Mesendoderm (in vitro differentiated cells): ENCODE measurements around the gene FANCC.

Experiments used
- DNase-seq: peaks from one replicate; pipeline ENCODE4 v3.0.0; 2013
- H2AK5ac ChIP-seq: 2 replicates; pipeline ENCODE4 v1.6.1; 2013; ENCODE audit warnings: low read length, inconsistent platforms
- H2BK120ac ChIP-seq: 2 replicates; pipeline ENCODE4 v1.6.1; 2013; ENCODE audit warnings: low read depth, mild to moderate bottlenecking, low read length, moderate library complexity, mixed read lengths
- H2BK15ac ChIP-seq: replicated peaks from 2 replicates; pipeline ENCODE4 v1.6.1; 2013; ENCODE audit warnings: low read depth, mild to moderate bottlenecking, moderate library complexity
- H2BK5ac ChIP-seq: 2 replicates; pipeline ENCODE4 v1.6.1; 2013; ENCODE audit warnings: low read length, inconsistent platforms
- H3K18ac ChIP-seq: 2 replicates; pipeline ENCODE4 v1.6.1; 2013; ENCODE audit warnings: mild to moderate bottlenecking, low read length, mixed read lengths
- H3K23ac ChIP-seq: one replicate; pipeline ENCODE4 v1.6.1; 2013; ENCODE audit warnings: low read length
- H3K27ac ChIP-seq: 2 replicates; pipeline ENCODE4 v1.5.1; 2013; ENCODE audit warnings: low read depth, mild to moderate bottlenecking, inconsistent platforms, low read length, moderate library complexity
- H3K27me3 ChIP-seq: 2 replicates; pipeline ENCODE4 v1.6.1; 2013; ENCODE audit warnings: low read length, control low read depth, mild to moderate bottlenecking, inconsistent platforms; ENCODE audit not compliant: insufficient read depth, poor library complexity
- H3K36me3 ChIP-seq: 2 replicates; pipeline ENCODE4 v1.6.1; 2013; ENCODE audit warnings: low read length, inconsistent platforms; ENCODE audit not compliant: control insufficient read depth, insufficient read depth
- H3K4ac ChIP-seq: one replicate; pipeline ENCODE4 v1.6.1; 2013; ENCODE audit warnings: low read depth, mild to moderate bottlenecking, low read length, moderate library complexity
- H3K4me1 ChIP-seq: 2 replicates; pipeline ENCODE4 v1.6.1; 2013; ENCODE audit warnings: low read depth, low read length, inconsistent platforms; ENCODE audit not compliant: control insufficient read depth
- H3K4me2 ChIP-seq: 2 replicates; pipeline ENCODE4 v1.6.1; 2013; ENCODE audit warnings: low read length
- H3K4me3 ChIP-seq: 2 replicates; pipeline ENCODE4 v1.5.1; 2013; ENCODE audit warnings: mild to moderate bottlenecking, low read length
- H3K56ac ChIP-seq: one replicate; pipeline ENCODE4 v1.6.1; 2013; ENCODE audit warnings: low read length
- H3K79me1 ChIP-seq: 2 replicates; pipeline ENCODE4 v1.6.1; 2013; ENCODE audit warnings: low read length, inconsistent platforms
- H3K79me2 ChIP-seq: 2 replicates; pipeline ENCODE4 v1.6.1; 2013; ENCODE audit warnings: mild to moderate bottlenecking, low read length; ENCODE audit not compliant: control insufficient read depth, insufficient read depth
- H3K9ac ChIP-seq: 2 replicates; pipeline ENCODE4 v1.6.1; 2013; ENCODE audit warnings: low read length, inconsistent platforms
- H4K5ac ChIP-seq: one replicate; pipeline ENCODE4 v1.6.1; 2013; ENCODE audit warnings: low read length
- H4K8ac ChIP-seq: one replicate; pipeline ENCODE4 v1.6.1; 2013; ENCODE audit warnings: low read depth, mild to moderate bottlenecking, control low read depth, low read length, moderate library complexity
- WGBS: extraction: QIAGEN DNeasy Blood & Tissue Kit; methylation state at CpG from one replicate; pipeline ENCODE4 v1.1.7; 2013; ENCODE audit warnings: low lambda C conversion rate, missing lambda C conversion rate; ENCODE audit not compliant: insufficient coverage; ENCODE audit errors: extremely low coverage; 5-methylcytosine and 5-hydroxymethylcytosine counted together

FANCC gene

GRCh38 chr9:95155220-95155619 is 162.3 kb downstream of the FANCC start:
- no peak overlapping the region for H2BK5ac ChIP-seq
- H3K36me3 ChIP-seq = no peaks in the 10 kb centered on the region
- H3K27ac ChIP-seq = no peak overlapping the region
- H3K23ac ChIP-seq = no peak overlapping the region
- H3K4me1 ChIP-seq = no peaks in the 10 kb centered on the region
- H3K4me3 ChIP-seq = no peak overlapping the region
- no peak overlapping the region for H3K9ac ChIP-seq
- no peaks in the 10 kb centered on the region for H3K27me3 ChIP-seq
- DNase-seq = no peak
- H3K79me2 ChIP-seq = no peaks in the 10 kb centered on the region
- no peak overlapping the region for H3K4ac ChIP-seq
- H3K4me2 ChIP-seq = no peak overlapping the region
- no peak overlapping the region for H2AK5ac ChIP-seq
- H2BK120ac ChIP-seq = no peak overlapping the region
- H3K18ac ChIP-seq = no peak overlapping the region
- no peaks in the 10 kb centered on the region for H3K79me1 ChIP-seq
- H4K5ac ChIP-seq = no peak overlapping the region
- H3K56ac ChIP-seq = no peak overlapping the region
- no CpG with 5 or more reads among the region's 3 CpGs for WGBS
- no peak overlapping the region for H2BK15ac ChIP-seq
- H4K8ac ChIP-seq = no peak overlapping the region

- Histone ChIP-seq H3K4ac (no peak overlapping the region), H3K4me2 (no peak overlapping the region), H3K9ac (no peak overlapping the region), H2BK120ac (no peak overlapping the region), H3K56ac (no peak overlapping the region), H3K23ac (no peak overlapping the region), H4K5ac (no peak overlapping the region), H2BK15ac (no peak overlapping the region), H4K8ac (no peak overlapping the region), H2AK5ac (no peak overlapping the region), H3K79me2 (no peaks in the 10 kb centered on the region), H3K36me3 (no peaks in the 10 kb centered on the region), H3K27ac (no peak overlapping the region), H2BK5ac (no peak overlapping the region), H3K79me1 (no peaks in the 10 kb centered on the region), H3K18ac (no peak overlapping the region), H3K4me1 (no peaks in the 10 kb centered on the region), H3K4me3 (no peak overlapping the region), H3K27me3 (no peaks in the 10 kb centered on the region)
- WGBS = no CpG with 5 or more reads among the region's 7 CpGs
- no peak for DNase-seq
Measured at GRCh38 chr9:95150903-95151302, 166.6 kb downstream of the FANCC start.

GRCh38 chr9:95148208-95148520 is 169.3 kb downstream of the FANCC start:
- no peak overlapping the region for H2BK5ac ChIP-seq
- H3K27me3 ChIP-seq = no peaks in the 10 kb centered on the region
- H3K56ac ChIP-seq = no peak overlapping the region
- no peak overlapping the region for H2BK15ac ChIP-seq
- H3K9ac ChIP-seq = no peak overlapping the region
- no peak overlapping the region for H3K4ac ChIP-seq
- no peaks in the 10 kb centered on the region for H3K36me3 ChIP-seq
- no peak for DNase-seq
- H3K4me2 ChIP-seq = no peak overlapping the region
- H3K79me2 ChIP-seq = no peaks in the 10 kb centered on the region
- H4K5ac ChIP-seq = no peak overlapping the region
- no peak overlapping the region for H2AK5ac ChIP-seq
- WGBS = no CpG with 5 or more reads among the region's 2 CpGs
- H4K8ac ChIP-seq = no peak overlapping the region
- H3K4me1 ChIP-seq = no peaks in the 10 kb centered on the region
- no peak overlapping the region for H3K18ac ChIP-seq
- no peaks in the 10 kb centered on the region for H3K79me1 ChIP-seq
- H3K4me3 ChIP-seq = no peak overlapping the region
- H3K27ac ChIP-seq = no peak overlapping the region
- no peak overlapping the region for H2BK120ac ChIP-seq
- H3K23ac ChIP-seq = no peak overlapping the region

GRCh38 chr9:95147452-95148207 is 169.9 kb downstream of the FANCC start:
- Histone ChIP-seq H2AK5ac (no peak overlapping the region), H2BK5ac (no peak overlapping the region), H3K9ac (no peak overlapping the region), H3K18ac (no peak overlapping the region), H4K8ac (no peak overlapping the region), H3K4me1 (no peaks in the 10 kb centered on the region), H2BK120ac (no peak overlapping the region), H3K4me2 (no peak overlapping the region), H4K5ac (no peak overlapping the region), H3K4ac (no peak overlapping the region), H3K27me3 (no peaks in the 10 kb centered on the region), H3K36me3 (no peaks in the 10 kb centered on the region), H3K79me2 (no peaks in the 10 kb centered on the region), H2BK15ac (no peak overlapping the region), H3K27ac (no peak overlapping the region), H3K56ac (no peak overlapping the region), H3K79me1 (no peaks in the 10 kb centered on the region), H3K23ac (no peak overlapping the region), H3K4me3 (no peak overlapping the region)
- no CpG with 5 or more reads among the region's 7 CpGs for WGBS
- no peak for DNase-seq

GRCh38 chr9:95143591-95144561 is 173.6 kb downstream of the FANCC start:
- H3K27me3 ChIP-seq = no peaks in the 10 kb centered on the region
- no peak overlapping the region for H4K8ac ChIP-seq
- H3K4me3 ChIP-seq = no peak overlapping the region
- no peak overlapping the region for H2BK15ac ChIP-seq
- H3K4ac ChIP-seq = no peak overlapping the region
- H3K23ac ChIP-seq = no peak overlapping the region
- H3K79me1 ChIP-seq = no peaks in the 10 kb centered on the region
- H3K27ac ChIP-seq = no peak overlapping the region
- no peak overlapping the region for H2BK120ac ChIP-seq
- no peak for DNase-seq
- H3K4me1 ChIP-seq = no peaks in the 10 kb centered on the region
- no peak overlapping the region for H2AK5ac ChIP-seq
- no peak overlapping the region for H3K18ac ChIP-seq
- H3K36me3 ChIP-seq = no peaks in the 10 kb centered on the region
- no CpG with 5 or more reads among the region's 18 CpGs for WGBS
- H3K9ac ChIP-seq = no peak overlapping the region
- no peak overlapping the region for H4K5ac ChIP-seq
- H3K4me2 ChIP-seq = no peak overlapping the region
- H3K79me2 ChIP-seq = no peaks in the 10 kb centered on the region
- no peak overlapping the region for H3K56ac ChIP-seq
- no peak overlapping the region for H2BK5ac ChIP-seq
